ENCODE measurements around the gene ITPRID2. TPM values are rescaled to one million over a fixed set of nuclear protein-coding genes. Genes with fewer than 3 reads are reported as not detected.
"Not testable (repeated sequence)": the region's sequence is repeated elsewhere in the genome, so short reads cannot be mapped to it uniquely, and the experiment has no call there.

The ITPRID2 gene
- total RNA-seq, 6 donors from 2014 or later = 125 to 770 (median 214) TPM

- H3K27ac ChIP-seq = peak overlapping the region in 3 of 4 donors; percentile 24 to 52 (median 42)
- H3K27me3 ChIP-seq = no peaks in the 10 kb centered on the region
- no peak for TF ChIP-seq POLR2A (IDR thresholded peaks at IDR 0.05)
- TF ChIP-seq CTCF (IDR thresholded peaks at IDR 0.05) = peak; percentile 42 to 65 (median 56)
- no peak for TF ChIP-seq EP300 (IDR thresholded peaks at IDR 0.05)
- WGBS, 2 donors = 13 to 22% methylated on average over 17 to 19 of the region's 19 CpGs
- no peaks in the 10 kb centered on the region for H3K36me3 ChIP-seq
- DNase-seq (peak; percentile 59 to 80), ATAC-seq (ENCODE audit: low FRiP score in 2 of 2) (peak; percentile 85)
- H3K4me3 ChIP-seq = peak overlapping the region in 3 of 4 donors; percentile 11 to 40 (median 39)
- H3K4me1 ChIP-seq = peaks cover 5 to 14% (median 9%) of the 10 kb centered on the region in 4 donors
- no peaks in the 10 kb centered on the region for H3K9me3 ChIP-seq
These were observed 62.5 kb downstream of the ITPRID2 start for GRCh38 chr2:181953881-181954537.

- peak overlapping the region in 2 of 4 donors; percentile 42 to 52 for H3K27ac ChIP-seq
- H3K36me3 ChIP-seq = no peaks in the 10 kb centered on the region
- DNase-seq (no peak), ATAC-seq (ENCODE audit: low FRiP score in 2 of 2) (no peak)
- TF ChIP-seq POLR2A (IDR thresholded peaks at IDR 0.05) (no peak), CTCF (IDR thresholded peaks at IDR 0.05) (peak in 1 of 6 experiments; percentile 3)
- peaks cover 5 to 14% (median 9%) of the 10 kb centered on the region in 4 donors for H3K4me1 ChIP-seq
- WGBS, 2 donors = 16 to 17% methylated on average over 4 of the region's 4 CpGs
- no peaks in the 10 kb centered on the region for H3K27me3 ChIP-seq
- peak overlapping the region in 3 of 4 donors; percentile 11 to 40 (median 39) for H3K4me3 ChIP-seq
- no peaks in the 10 kb centered on the region for H3K9me3 ChIP-seq
These were observed 63.0 kb downstream of the ITPRID2 start for GRCh38 chr2:181954538-181954883.

- ATAC-seq (ENCODE audit: low FRiP score in 2 of 2) (no peak), DNase-seq (no peak)
- Histone ChIP-seq H3K4me1 (peaks cover 5 to 14% (median 9%) of the 10 kb centered on the region in 4 donors), H3K4me3 (no peak overlapping the region), H3K9me3 (no peaks in the 10 kb centered on the region), H3K27me3 (no peaks in the 10 kb centered on the region), H3K27ac (peak overlapping the region in 2 of 4 donors; percentile 42 to 52), H3K36me3 (no peaks in the 10 kb centered on the region)
- WGBS, 2 donors = 36 to 43% methylated on average over 1 of the region's 1 CpG
- no peak for TF ChIP-seq EP300 (IDR thresholded peaks at IDR 0.05)
- TF ChIP-seq POLR2A (IDR thresholded peaks at IDR 0.05) = no peak
- no peak for TF ChIP-seq CTCF (IDR thresholded peaks at IDR 0.05)
- TF ChIP-seq POLR2AphosphoS5 (IDR thresholded peaks at IDR 0.05) = no peak
These were observed 63.5 kb downstream of the ITPRID2 start for GRCh38 chr2:181955010-181955409.

GRCh38 chr2:181955866-181956265 lies 64.3 kb downstream of the ITPRID2 start:
- H3K27ac ChIP-seq; ATAC-seq (ENCODE audit: low FRiP score in 2 of 2); H3K27me3 ChIP-seq; H3K36me3 ChIP-seq; H3K4me3 ChIP-seq; H3K9me3 ChIP-seq: not testable (repeated sequence)
- 96% methylated on average over 3 of the region's 3 CpGs for WGBS, 2 donors
- H3K4me1 ChIP-seq = peaks cover 5 to 14% (median 9%) of the 10 kb centered on the region in 4 donors
- DNase-seq = peak in 1 of 2 donors; percentile 51

GRCh38 chr2:181957668-181958067 lies 66.1 kb downstream of the ITPRID2 start:
- no peak for ATAC-seq (ENCODE audit: low FRiP score in 2 of 2)
- Histone ChIP-seq H3K4me3 (no peak overlapping the region), H3K9me3 (no peaks in the 10 kb centered on the region), H3K4me1 (peaks cover 5 to 14% (median 9%) of the 10 kb centered on the region in 4 donors), H3K27ac (no peak overlapping the region), H3K27me3 (no peaks in the 10 kb centered on the region), H3K36me3 (no peaks in the 10 kb centered on the region)
- WGBS, 2 donors = 65 to 77% methylated on average over 4 of the region's 4 CpGs
- TF ChIP-seq EP300 (IDR thresholded peaks at IDR 0.05) = no peak
- TF ChIP-seq CTCF (IDR thresholded peaks at IDR 0.05) = no peak
- no peak for TF ChIP-seq POLR2AphosphoS5 (IDR thresholded peaks at IDR 0.05)
- TF ChIP-seq POLR2A (IDR thresholded peaks at IDR 0.05) = no peak
- no peak for DNase-seq
